Lower leg skin (tissue), 3 donors: ENCODE results near the gene RRP1B.

Source experiments
- POLR2A ChIP-seq, 2 donors: fragments of 450-650 bp; IDR thresholded peaks; one replicate each; pipeline ENCODE4 v1.6.1; 2016 to 2017; ENCODE audit warnings: antibody characterized with exemption in 2 of 2, mild to moderate bottlenecking in 1 of 2, moderate library complexity in 1 of 2
- TF ChIP-seq, protein P1 (sequence below), 3 donors: fragments of 450-650 bp; IDR thresholded peaks; one replicate each; pipeline ENCODE4 v1.5.1; 2016; ENCODE audit warnings: antibody characterized with exemption in 3 of 3, mild to moderate bottlenecking in 3 of 3, moderate library complexity in 2 of 3

DNA sequence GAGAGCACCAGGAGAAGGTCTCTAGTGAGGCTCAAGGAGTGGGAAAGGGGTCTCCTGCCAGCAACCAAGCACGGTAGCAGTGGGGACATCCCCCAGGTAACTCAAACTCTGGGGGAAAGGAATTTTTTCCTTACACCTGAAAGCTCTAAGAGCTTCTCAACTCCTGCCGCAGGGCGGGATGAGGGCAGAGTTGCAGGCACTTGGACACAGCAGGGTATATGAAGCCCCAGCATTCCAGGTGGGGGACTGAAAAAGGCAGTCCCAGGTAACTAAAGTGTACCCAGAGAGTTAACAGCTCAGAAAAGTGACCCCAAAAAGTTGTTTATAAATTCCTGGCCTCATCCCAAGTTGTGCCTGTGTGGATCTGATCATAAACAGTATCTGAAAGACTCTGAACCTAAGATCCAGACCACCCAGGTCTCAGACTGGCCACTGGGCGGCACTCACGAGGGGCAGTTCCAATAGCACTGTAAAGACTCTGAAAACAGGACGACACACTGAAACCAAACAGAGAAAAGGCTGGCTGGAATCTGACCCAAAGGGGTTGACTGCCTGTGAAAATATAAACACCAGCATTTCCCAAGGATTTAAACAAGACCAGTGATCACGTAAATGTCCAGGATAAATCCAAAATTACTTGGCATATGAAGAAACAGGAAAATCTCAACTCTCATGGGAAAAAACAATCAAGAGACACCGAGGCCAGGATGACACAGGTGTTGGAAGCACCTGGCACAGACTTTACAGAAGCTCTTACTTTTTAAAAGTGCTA lies 47.6 kb upstream of the RRP1B start:
- TF ChIP-seq, protein P1, sequence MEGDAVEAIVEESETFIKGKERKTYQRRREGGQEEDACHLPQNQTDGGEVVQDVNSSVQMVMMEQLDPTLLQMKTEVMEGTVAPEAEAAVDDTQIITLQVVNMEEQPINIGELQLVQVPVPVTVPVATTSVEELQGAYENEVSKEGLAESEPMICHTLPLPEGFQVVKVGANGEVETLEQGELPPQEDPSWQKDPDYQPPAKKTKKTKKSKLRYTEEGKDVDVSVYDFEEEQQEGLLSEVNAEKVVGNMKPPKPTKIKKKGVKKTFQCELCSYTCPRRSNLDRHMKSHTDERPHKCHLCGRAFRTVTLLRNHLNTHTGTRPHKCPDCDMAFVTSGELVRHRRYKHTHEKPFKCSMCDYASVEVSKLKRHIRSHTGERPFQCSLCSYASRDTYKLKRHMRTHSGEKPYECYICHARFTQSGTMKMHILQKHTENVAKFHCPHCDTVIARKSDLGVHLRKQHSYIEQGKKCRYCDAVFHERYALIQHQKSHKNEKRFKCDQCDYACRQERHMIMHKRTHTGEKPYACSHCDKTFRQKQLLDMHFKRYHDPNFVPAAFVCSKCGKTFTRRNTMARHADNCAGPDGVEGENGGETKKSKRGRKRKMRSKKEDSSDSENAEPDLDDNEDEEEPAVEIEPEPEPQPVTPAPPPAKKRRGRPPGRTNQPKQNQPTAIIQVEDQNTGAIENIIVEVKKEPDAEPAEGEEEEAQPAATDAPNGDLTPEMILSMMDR (IDR thresholded peaks at IDR 0.05) = no peak
- TF ChIP-seq POLR2A (IDR thresholded peaks at IDR 0.05) = no peak
